ENCODE data around the gene MARVELD1. TPM values are rescaled to one million over a fixed set of nuclear protein-coding genes. Genes with fewer than 3 reads are reported as not detected.

MARVELD1 gene
- total RNA-seq, 1 experiment from 2014 or later: 40.1 TPM

DNA sequence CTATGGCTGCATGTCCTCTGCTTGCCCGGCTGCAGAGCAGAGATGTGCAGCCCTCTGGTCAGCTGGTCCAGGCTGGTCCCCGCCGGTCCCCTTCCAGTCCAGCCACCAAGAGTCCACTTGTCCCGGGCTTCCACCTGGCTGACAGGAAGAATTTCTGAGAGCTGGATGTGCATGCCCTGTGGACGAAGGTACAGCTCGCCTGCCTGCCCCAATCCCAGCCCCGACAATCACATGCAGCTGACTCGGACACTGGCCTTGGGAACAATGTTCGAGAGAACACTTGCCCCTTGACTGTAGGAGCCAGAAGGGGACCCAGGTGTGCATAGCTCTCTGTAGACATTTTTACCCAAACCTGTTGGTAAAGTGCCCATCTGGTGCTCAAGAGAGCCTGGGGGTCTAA is 38.3 kb upstream of the MARVELD1 start:
- Histone ChIP-seq H3K27me3 (ENCODE audit: insufficient read depth, low read depth) (no peaks in the 10 kb centered on the region), H3K9me3 (ENCODE audit: insufficient read depth, low read depth) (no peaks in the 10 kb centered on the region), H3K4me2 (no peak overlapping the region), H3K4me1 (replicated peaks; ENCODE audit: insufficient read depth) (no peaks in the 10 kb centered on the region), H3K9me2 (ENCODE audit: insufficient read depth) (no peaks in the 10 kb centered on the region), H3K27ac (no peak overlapping the region), H4K20me1 (ENCODE audit: insufficient read depth) (no peaks in the 10 kb centered on the region), H3K36me3 (ENCODE audit: low read depth) (peaks cover 4% of the 10 kb centered on the region; the same call in 1 of the 2 replicates), H3F3A (ENCODE audit: insufficient read depth, low read depth) (peaks cover 3% of the 10 kb centered on the region; the same call in 1 of the 2 replicates), H2AFZ (no peak overlapping the region), H3K79me2 (ENCODE audit: low read depth) (no peaks in the 10 kb centered on the region), H3K4me3 (no peak overlapping the region)
- POLR2A ChIA-PET (ENCODE audit: unreplicated experiment): no interaction called here
- CTCF ChIA-PET: no interaction called here
- BruUV-seq (replicated peaks): no TSS peak
- intact Hi-C loops (cut with micrococcal nuclease; ENCODE audit: unreplicated experiment): no loop called here
- DNase-seq: no peak
- TF ChIP-seq EZH2 (IDR thresholded peaks at IDR 0.05; ENCODE audit: low read depth) (no peak), CTCF (conservative IDR thresholded peaks at IDR 0.05) (no peak)

GRCh38 chr10:97676770-97677581 is 36.6 kb upstream of the MARVELD1 start:
- no peak overlapping the region for H3K4me3 ChIP-seq
- no peaks in the 10 kb centered on the region for H3K4me1 ChIP-seq (replicated peaks; ENCODE audit: insufficient read depth)
- H2AFZ ChIP-seq: no peak overlapping the region
- no TSS peak for BruUV-seq (replicated peaks)
- H3K36me3 ChIP-seq (ENCODE audit: low read depth): peaks cover 4% of the 10 kb centered on the region; the same call in 1 of the 2 replicates
- peak; percentile 34 to 53 for DNase-seq
- TF ChIP-seq CTCF (conservative IDR thresholded peaks at IDR 0.05): peak; percentile 81
- TF ChIP-seq EZH2 (IDR thresholded peaks at IDR 0.05; ENCODE audit: low read depth): no peak
- POLR2A ChIA-PET (ENCODE audit: unreplicated experiment): interaction anchor here (0.5 kb wide), 1 partner anchor 53 kb away, joined by 5 read pairs; no protein-coding TSS in a partner anchor
- intact Hi-C loops (cut with micrococcal nuclease; ENCODE audit: unreplicated experiment): loop anchor here (1.0 to 2.0 kb wide), 2 partner anchors 24 to 54 kb away; no protein-coding TSS in a partner anchor
- H3K9me2 ChIP-seq (ENCODE audit: insufficient read depth): no peaks in the 10 kb centered on the region
- H3K27ac ChIP-seq: no peak overlapping the region
- H3K4me2 ChIP-seq: no peak overlapping the region
- H3F3A ChIP-seq (ENCODE audit: insufficient read depth, low read depth): peaks cover 3% of the 10 kb centered on the region; the same call in 1 of the 2 replicates
- peaks cover 13% of the 10 kb centered on the region for H3K79me2 ChIP-seq (ENCODE audit: low read depth)
- no peaks in the 10 kb centered on the region for H3K27me3 ChIP-seq (ENCODE audit: insufficient read depth, low read depth)
- H3K9me3 ChIP-seq (ENCODE audit: insufficient read depth, low read depth): no peaks in the 10 kb centered on the region
- CTCF ChIA-PET: interaction anchor here (0.6 kb wide), 2 partner anchors 10 to 53 kb away, joined by 4 to 8 read pairs; partner anchors contain the start of gene AVPI1
- H4K20me1 ChIP-seq (ENCODE audit: insufficient read depth): no peaks in the 10 kb centered on the region

DNA sequence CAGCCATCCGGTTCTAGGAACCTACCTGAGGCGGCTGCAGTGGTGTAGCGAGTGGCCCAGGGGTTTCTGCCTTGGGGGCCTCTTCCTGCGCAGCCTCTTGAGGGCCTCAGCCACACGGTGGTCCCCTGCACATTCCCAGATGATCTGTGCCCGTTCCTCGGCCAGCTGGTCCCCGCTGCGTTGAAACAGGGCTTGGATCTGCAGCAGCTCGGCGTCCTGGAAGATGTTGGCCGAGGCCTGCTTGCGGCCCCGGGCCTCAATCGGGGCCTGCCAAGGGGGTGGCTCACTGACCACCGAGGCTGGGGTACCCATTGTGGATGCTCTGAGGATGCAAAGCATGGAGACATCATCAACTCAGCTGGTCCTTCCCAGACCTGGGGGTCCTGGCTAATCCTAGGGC is 33.9 kb upstream of the MARVELD1 start:
- H3K36me3 ChIP-seq (ENCODE audit: low read depth): peaks cover 4% of the 10 kb centered on the region; the same call in 1 of the 2 replicates
- ChIA-PET CTCF (no interaction called here), POLR2A (ENCODE audit: unreplicated experiment) (no interaction called here)
- no peak overlapping the region for H3K27ac ChIP-seq
- no peak overlapping the region for H3K4me2 ChIP-seq
- H3K9me2 ChIP-seq (ENCODE audit: insufficient read depth): no peaks in the 10 kb centered on the region
- BruUV-seq (replicated peaks): no TSS peak
- no peak overlapping the region for H2AFZ ChIP-seq
- TF ChIP-seq EZH2 (IDR thresholded peaks at IDR 0.05; ENCODE audit: low read depth): no peak
- no peaks in the 10 kb centered on the region for H4K20me1 ChIP-seq (ENCODE audit: insufficient read depth)
- no peak overlapping the region for H3K4me3 ChIP-seq
- H3K79me2 ChIP-seq (ENCODE audit: low read depth): peaks cover 38% of the 10 kb centered on the region
- H3K9me3 ChIP-seq (ENCODE audit: insufficient read depth, low read depth): no peaks in the 10 kb centered on the region
- no peaks in the 10 kb centered on the region for H3K27me3 ChIP-seq (ENCODE audit: insufficient read depth, low read depth)
- intact Hi-C loops (cut with micrococcal nuclease; ENCODE audit: unreplicated experiment): no loop called here
- peaks cover 19% of the 10 kb centered on the region; the same call in 1 of the 2 replicates for H3F3A ChIP-seq (ENCODE audit: insufficient read depth, low read depth)
- H3K4me1 ChIP-seq (replicated peaks; ENCODE audit: insufficient read depth): peaks cover 15% of the 10 kb centered on the region
- no peak for DNase-seq

Data from PC-9 (cell line).